K562 (cell line): ENCODE measurements around the gene TTLL11. TPM values are rescaled to one million over a fixed set of nuclear protein-coding genes. Genes with fewer than 3 reads are reported as not detected.

Experiments
- CAMTA2 ChIP-seq: fragments of 250-450 bp; sonication (Bioruptor Pico); conservative IDR thresholded peaks from 2 replicates; pipeline ENCODE4 v1.5.1; 2022
- KDM5B ChIP-seq: fragments of 200-600 bp; sonication (generic); IDR thresholded peaks from 2 replicates; pipeline ENCODE4 v1.6.1; 2012; ENCODE audit warnings: low read depth, mild to moderate bottlenecking, moderate library complexity, low read length, control low read depth, inconsistent platforms; ENCODE audit not compliant: insufficient replicate concordance
- NBN ChIP-seq: fragments of 450-650 bp; IDR thresholded peaks from 2 replicates; pipeline ENCODE4 v1.6.1; 2016; ENCODE audit warnings: low read depth, mild to moderate bottlenecking
- NCOA2 ChIP-seq, 2 experiments: fragments of 450-650 bp; IDR thresholded peaks; 2 replicates each; pipeline ENCODE4 v1.6.1; 2018; ENCODE audit warnings: mild to moderate bottlenecking in 2 of 2, moderate library complexity in 1 of 2; ENCODE audit not compliant: partially characterized antibody in 2 of 2
- NR2C2 ChIP-seq, 2 experiments: fragments of 200-800 bp in 1 of 2; sonication (Bioruptor generic) in 1 of 2; sonication (generic) in 1 of 2; formaldehyde crosslinking in 1 of 2; IDR thresholded peaks; 2 replicates each; pipeline versions ENCODE4 v1.6.1 to v1.8.0; 2016 to 2022; ENCODE audit warnings: mild to moderate bottlenecking in 1 of 2, missing compliant biosample characterization in 1 of 2, missing genetic modification characterization in 1 of 2, missing genetic modification reagents in 1 of 2
- PBX2 ChIP-seq, 2 experiments: IDR thresholded peaks in 1 of 2; conservative IDR thresholded peaks in 1 of 2; 2 replicates each; pipeline ENCODE4 v1.6.1; 2016; ENCODE audit warnings: low read depth in 2 of 2, mild to moderate bottlenecking in 1 of 2, missing compliant biosample characterization in 1 of 2, missing genetic modification characterization in 1 of 2, moderate library complexity in 1 of 2
- POU5F1 ChIP-seq: fragments of 150-350 bp; IDR thresholded peaks from 2 replicates; pipeline ENCODE4 v1.6.1; 2014; ENCODE audit warnings: borderline replicate concordance, low read length, low read depth, mild to moderate bottlenecking; ENCODE audit not compliant: partially characterized antibody
- SMARCC2 ChIP-seq: fragments of 450-650 bp; IDR thresholded peaks from 2 replicates; pipeline ENCODE4 v1.6.1; 2017; ENCODE audit warnings: antibody characterized with exemption, moderate library complexity, mild to moderate bottlenecking, low read depth
- SRSF1 ChIP-seq: fragments of 200-400 bp; formaldehyde crosslinking; IDR thresholded peaks from 2 replicates; pipeline ENCODE4 v1.6.1; 2017; ENCODE audit warnings: mild to moderate bottlenecking, low read depth, low read length, moderate library complexity
- ZBTB7A ChIP-seq: IDR thresholded peaks from 2 replicates; pipeline ENCODE4 v1.6.1; 2011; ENCODE audit warnings: low read depth, mild to moderate bottlenecking, low read length, moderate library complexity, borderline replicate concordance; ENCODE audit not compliant: control insufficient read depth
- ZNF830 ChIP-seq: fragments of 250-450 bp; sonication (Bioruptor Pico); IDR thresholded peaks from 2 replicates; pipeline ENCODE4 v1.5.0; 2021; ENCODE audit warnings: mild to moderate bottlenecking
- polyA plus RNA-seq, 8 experiments: library from polyadenylated mRNA; depleted of rRNA in 4 of 8; stranded (reverse) in 5 of 8; unstranded in 3 of 8; fragments of >200 nt; fragmentation: Nextera tagmentation in 2 of 8; fragmentation: Illumina TruSeq in 1 of 8; extraction: Ambion mirVana in 2 of 8; extraction: Trizol in 1 of 8; gene quantifications; 2 replicates each; pipeline versions ENCODE4 v1.2.1 to v1.2.3, GENCODE V29; 2011 to 2014; ENCODE audit warnings: inconsistent platforms in 1 of 8, missing spikeins in 1 of 8
- total RNA-seq, 7 experiments: library from RNA; depleted of rRNA in 6 of 7; stranded (reverse); fragments of >200 nt in 6 of 7; fragmentation: Illumina TruSeq in 2 of 7; extraction: Trizol in 2 of 7; gene quantifications; 2 replicates each; pipeline versions ENCODE4 v1.2.1 to v1.2.3, GENCODE V29; 2011 to 2021; ENCODE audit warnings: low replicate concordance in 1 of 7
- TF ChIP-seq, protein P1 (sequence below): fragments of 250-450 bp; sonication (Bioruptor Pico); IDR thresholded peaks from 2 replicates; pipeline ENCODE4 v1.9.0; 2021; ENCODE audit warnings: mild to moderate bottlenecking, inconsistent platforms
- TF ChIP-seq, protein P2 (sequence below): fragments of 250-450 bp; sonication (Bioruptor Pico); IDR thresholded peaks from 2 replicates; pipeline ENCODE4 v1.8.0; 2022; ENCODE audit warnings: inconsistent platforms
- TF ChIP-seq, protein P3 (sequence below): fragments of 250-450 bp; sonication (Bioruptor Pico); IDR thresholded peaks from 2 replicates; pipeline ENCODE4 v1.8.0; 2022; ENCODE audit warnings: inconsistent platforms, mild to moderate bottlenecking, moderate library complexity, borderline replicate concordance

Gene TTLL11
- total and polyA plus RNA-seq, 9 of the 15 experiments (the other 6 are each of a cell fraction or from before 2014, with no cell fraction given): 0.83 to 4.4 (median 2.7) TPM

GRCh38 chr9:122051351-122052321 is 41.5 kb downstream of the TTLL11 start (continued):
- TF ChIP-seq, protein P1, sequence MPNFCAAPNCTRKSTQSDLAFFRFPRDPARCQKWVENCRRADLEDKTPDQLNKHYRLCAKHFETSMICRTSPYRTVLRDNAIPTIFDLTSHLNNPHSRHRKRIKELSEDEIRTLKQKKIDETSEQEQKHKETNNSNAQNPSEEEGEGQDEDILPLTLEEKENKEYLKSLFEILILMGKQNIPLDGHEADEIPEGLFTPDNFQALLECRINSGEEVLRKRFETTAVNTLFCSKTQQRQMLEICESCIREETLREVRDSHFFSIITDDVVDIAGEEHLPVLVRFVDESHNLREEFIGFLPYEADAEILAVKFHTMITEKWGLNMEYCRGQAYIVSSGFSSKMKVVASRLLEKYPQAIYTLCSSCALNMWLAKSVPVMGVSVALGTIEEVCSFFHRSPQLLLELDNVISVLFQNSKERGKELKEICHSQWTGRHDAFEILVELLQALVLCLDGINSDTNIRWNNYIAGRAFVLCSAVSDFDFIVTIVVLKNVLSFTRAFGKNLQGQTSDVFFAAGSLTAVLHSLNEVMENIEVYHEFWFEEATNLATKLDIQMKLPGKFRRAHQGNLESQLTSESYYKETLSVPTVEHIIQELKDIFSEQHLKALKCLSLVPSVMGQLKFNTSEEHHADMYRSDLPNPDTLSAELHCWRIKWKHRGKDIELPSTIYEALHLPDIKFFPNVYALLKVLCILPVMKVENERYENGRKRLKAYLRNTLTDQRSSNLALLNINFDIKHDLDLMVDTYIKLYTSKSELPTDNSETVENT (CRISPR knock-in tag): no peak
- TF ChIP-seq NR2C2 (CRISPR knock-in tag; IDR thresholded peaks at IDR 0.05) (no peak), NR2C2 (tag; IDR thresholded peaks at IDR 0.05) (no peak), SMARCC2 (no peak), ZNF830 (CRISPR knock-in tag) (no peak), NCOA2 (IDR thresholded peaks at IDR 0.05; ENCODE audit: partially characterized antibody in 2 of 2) (no peak), SRSF1 (no peak), CAMTA2 (CRISPR knock-in tag) (no peak), NBN (no peak), POU5F1 (no peak), KDM5B (no peak), ZBTB7A (no peak), PBX2 (CRISPR knock-in tag; IDR thresholded peaks at IDR 0.05; ENCODE audit: low read depth) (no peak), PBX2 (tag; conservative IDR thresholded peaks at IDR 0.05; ENCODE audit: low read depth) (no peak)
- TF ChIP-seq, protein P2, sequence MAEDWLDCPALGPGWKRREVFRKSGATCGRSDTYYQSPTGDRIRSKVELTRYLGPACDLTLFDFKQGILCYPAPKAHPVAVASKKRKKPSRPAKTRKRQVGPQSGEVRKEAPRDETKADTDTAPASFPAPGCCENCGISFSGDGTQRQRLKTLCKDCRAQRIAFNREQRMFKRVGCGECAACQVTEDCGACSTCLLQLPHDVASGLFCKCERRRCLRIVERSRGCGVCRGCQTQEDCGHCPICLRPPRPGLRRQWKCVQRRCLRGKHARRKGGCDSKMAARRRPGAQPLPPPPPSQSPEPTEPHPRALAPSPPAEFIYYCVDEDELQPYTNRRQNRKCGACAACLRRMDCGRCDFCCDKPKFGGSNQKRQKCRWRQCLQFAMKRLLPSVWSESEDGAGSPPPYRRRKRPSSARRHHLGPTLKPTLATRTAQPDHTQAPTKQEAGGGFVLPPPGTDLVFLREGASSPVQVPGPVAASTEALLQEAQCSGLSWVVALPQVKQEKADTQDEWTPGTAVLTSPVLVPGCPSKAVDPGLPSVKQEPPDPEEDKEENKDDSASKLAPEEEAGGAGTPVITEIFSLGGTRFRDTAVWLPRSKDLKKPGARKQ (CRISPR knock-in tag): no peak
- TF ChIP-seq, protein P3, sequence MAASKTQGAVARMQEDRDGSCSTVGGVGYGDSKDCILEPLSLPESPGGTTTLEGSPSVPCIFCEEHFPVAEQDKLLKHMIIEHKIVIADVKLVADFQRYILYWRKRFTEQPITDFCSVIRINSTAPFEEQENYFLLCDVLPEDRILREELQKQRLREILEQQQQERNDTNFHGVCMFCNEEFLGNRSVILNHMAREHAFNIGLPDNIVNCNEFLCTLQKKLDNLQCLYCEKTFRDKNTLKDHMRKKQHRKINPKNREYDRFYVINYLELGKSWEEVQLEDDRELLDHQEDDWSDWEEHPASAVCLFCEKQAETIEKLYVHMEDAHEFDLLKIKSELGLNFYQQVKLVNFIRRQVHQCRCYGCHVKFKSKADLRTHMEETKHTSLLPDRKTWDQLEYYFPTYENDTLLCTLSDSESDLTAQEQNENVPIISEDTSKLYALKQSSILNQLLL (CRISPR knock-in tag): no peak
